Measurements from ENCODE around the gene CTU1. TPM values are rescaled to one million over a fixed set of nuclear protein-coding genes. Genes with fewer than 3 reads are reported as not detected.

The CTU1 gene
- total RNA-seq, 3 donors from 2014 or later (not counting 1 experiment from before 2014, with no cell fraction given): 2.5 to 6.5 (median 3.8) TPM

DNA sequence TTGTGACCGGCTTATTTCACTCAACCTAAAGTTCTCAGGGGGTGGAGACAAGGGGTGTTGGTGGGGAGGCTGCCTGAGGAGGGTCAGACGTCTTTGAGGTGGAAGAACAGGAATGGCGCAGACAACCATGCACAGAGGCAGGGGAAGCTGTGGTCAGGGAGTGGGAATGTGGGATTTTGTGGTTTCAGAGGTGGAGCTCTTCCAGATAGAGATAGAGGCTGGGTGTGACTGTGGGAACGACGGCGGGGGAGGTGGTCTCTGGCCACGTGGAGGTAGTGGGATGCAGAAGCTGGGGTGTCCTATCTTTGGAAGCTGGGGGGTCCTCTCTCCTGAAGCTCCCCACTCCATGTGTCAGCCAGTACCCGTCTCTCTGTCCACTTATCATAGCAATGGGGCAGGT lies 17.7 kb downstream of the CTU1 start:
- Histone ChIP-seq H3K4me1 (ENCODE audit: control insufficient read depth, insufficient read depth, low read length) (peaks cover 5% of the 10 kb centered on the region), H3K27me3 (ENCODE audit: control insufficient read depth, insufficient read depth, low read length) (no peaks in the 10 kb centered on the region), H3K4me3 (ENCODE audit: low read length) (no peak overlapping the region), H3K27ac (ENCODE audit: low read length) (no peak overlapping the region), H3K36me3 (ENCODE audit: control insufficient read depth, insufficient read depth, low read length) (no peaks in the 10 kb centered on the region), H3K9me3 (ENCODE audit: control insufficient read depth, insufficient read depth, low read length) (no peaks in the 10 kb centered on the region)
- DNase-seq (no peak), ATAC-seq (no peak)
- no peaks in the 10 kb centered on the region for H3K36me3 Mint-ChIP-seq
- no peaks in the 10 kb centered on the region for H3K27me3 Mint-ChIP-seq (ENCODE audit: low read depth in 2 of 2)
- peaks cover 0 to 3% of the 10 kb centered on the region in 2 donors for H3K4me1 Mint-ChIP-seq
- no peak overlapping the region for H3K4me3 Mint-ChIP-seq
- H3K27ac Mint-ChIP-seq: no peak overlapping the region
- TF ChIP-seq, protein P1, sequence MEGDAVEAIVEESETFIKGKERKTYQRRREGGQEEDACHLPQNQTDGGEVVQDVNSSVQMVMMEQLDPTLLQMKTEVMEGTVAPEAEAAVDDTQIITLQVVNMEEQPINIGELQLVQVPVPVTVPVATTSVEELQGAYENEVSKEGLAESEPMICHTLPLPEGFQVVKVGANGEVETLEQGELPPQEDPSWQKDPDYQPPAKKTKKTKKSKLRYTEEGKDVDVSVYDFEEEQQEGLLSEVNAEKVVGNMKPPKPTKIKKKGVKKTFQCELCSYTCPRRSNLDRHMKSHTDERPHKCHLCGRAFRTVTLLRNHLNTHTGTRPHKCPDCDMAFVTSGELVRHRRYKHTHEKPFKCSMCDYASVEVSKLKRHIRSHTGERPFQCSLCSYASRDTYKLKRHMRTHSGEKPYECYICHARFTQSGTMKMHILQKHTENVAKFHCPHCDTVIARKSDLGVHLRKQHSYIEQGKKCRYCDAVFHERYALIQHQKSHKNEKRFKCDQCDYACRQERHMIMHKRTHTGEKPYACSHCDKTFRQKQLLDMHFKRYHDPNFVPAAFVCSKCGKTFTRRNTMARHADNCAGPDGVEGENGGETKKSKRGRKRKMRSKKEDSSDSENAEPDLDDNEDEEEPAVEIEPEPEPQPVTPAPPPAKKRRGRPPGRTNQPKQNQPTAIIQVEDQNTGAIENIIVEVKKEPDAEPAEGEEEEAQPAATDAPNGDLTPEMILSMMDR (IDR thresholded peaks at IDR 0.05): no peak
- intact Hi-C loops (cut with micrococcal nuclease): loop anchor here (5.0 to 10.0 kb wide), 2 partner anchors 68 to 156 kb away; no protein-coding TSS in a partner anchor
- 70% methylated on average over 8 of the region's 8 CpGs for WGBS (ENCODE audit: insufficient coverage)
- H3K9me3 Mint-ChIP-seq: no peaks in the 10 kb centered on the region

DNA sequence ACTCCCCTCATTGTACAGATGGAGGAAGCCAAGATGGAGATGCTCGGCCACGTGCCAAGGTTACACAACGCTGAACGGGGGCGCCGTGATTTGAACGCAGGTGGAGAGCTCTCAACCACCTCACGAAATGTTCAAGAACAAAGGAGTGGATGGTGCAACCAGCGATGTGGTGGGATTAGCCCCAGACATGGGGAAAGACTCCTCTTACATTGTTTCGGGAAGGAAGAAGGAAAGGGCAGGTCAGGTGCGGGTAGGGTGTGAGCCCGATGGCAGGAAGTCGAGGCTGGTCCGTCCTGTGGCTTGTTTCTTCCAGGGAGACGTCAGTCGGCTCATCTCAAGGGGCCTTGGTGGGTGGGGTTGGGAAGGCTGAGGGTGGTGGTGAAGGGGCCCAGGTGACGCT lies 18.4 kb downstream of the CTU1 start:
- Histone ChIP-seq H3K36me3 (ENCODE audit: control insufficient read depth, insufficient read depth, low read length) (no peaks in the 10 kb centered on the region), H3K4me1 (ENCODE audit: control insufficient read depth, insufficient read depth, low read length) (no peaks in the 10 kb centered on the region), H3K27ac (ENCODE audit: low read length) (no peak overlapping the region), H3K9me3 (ENCODE audit: control insufficient read depth, insufficient read depth, low read length) (no peaks in the 10 kb centered on the region), H3K27me3 (ENCODE audit: control insufficient read depth, insufficient read depth, low read length) (no peaks in the 10 kb centered on the region), H3K4me3 (ENCODE audit: low read length) (no peak overlapping the region)
- H3K4me3 Mint-ChIP-seq: no peak overlapping the region
- ATAC-seq (no peak), DNase-seq (no peak)
- peaks cover 0 to 3% of the 10 kb centered on the region in 2 donors for H3K4me1 Mint-ChIP-seq
- no peak overlapping the region for H3K27ac Mint-ChIP-seq
- TF ChIP-seq, protein P1 (IDR thresholded peaks at IDR 0.05): no peak
- H3K9me3 Mint-ChIP-seq: no peaks in the 10 kb centered on the region
- 90% methylated on average over 17 of the region's 17 CpGs for WGBS (ENCODE audit: insufficient coverage)
- intact Hi-C loops (cut with micrococcal nuclease): loop anchor here (5.0 to 10.0 kb wide), 2 partner anchors 67 to 155 kb away; no protein-coding TSS in a partner anchor
- no peaks in the 10 kb centered on the region for H3K27me3 Mint-ChIP-seq (ENCODE audit: low read depth in 2 of 2)
- no peaks in the 10 kb centered on the region for H3K36me3 Mint-ChIP-seq

DNA sequence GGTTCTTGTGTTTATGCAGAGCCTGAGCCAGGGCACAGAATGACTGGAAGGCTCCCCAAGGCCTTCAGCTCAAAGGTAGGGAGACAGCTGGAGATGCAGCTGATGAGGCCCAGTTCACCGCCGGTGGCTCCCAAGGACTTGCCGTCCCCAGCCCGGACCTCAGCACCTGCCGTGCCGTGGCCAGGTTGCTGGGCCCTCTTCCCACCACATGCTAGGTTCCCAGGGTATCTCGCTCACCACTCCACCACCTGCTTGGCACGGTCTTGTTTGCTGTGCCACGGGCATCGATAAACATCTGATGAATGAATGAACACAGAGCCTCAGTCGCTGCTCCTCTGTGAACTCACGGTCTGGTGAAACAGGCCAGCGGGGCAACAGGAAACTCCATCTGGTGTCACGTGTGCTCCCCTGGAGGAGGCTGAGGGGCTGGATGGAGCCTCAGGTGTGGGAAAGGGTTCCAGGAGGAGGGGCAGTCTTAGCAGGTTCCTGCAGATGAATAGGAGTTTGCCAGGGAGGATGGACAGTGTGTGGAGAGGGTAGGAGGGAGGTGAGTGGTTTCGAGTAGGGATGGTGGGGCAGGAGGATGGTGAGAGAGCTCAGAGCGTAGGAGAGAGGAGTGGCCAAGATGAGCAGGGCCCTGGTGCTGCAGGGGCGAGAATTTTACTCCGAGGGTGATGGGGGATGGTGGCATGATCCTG lies 21.9 kb downstream of the CTU1 start:
- WGBS (ENCODE audit: insufficient coverage): 92% methylated on average over 18 of the region's 18 CpGs
- Mint-ChIP-seq H3K4me1 (peaks cover 0 to 4% of the 10 kb centered on the region in 2 donors), H3K4me3 (no peak overlapping the region), H3K27ac (no peak overlapping the region), H3K9me3 (no peaks in the 10 kb centered on the region), H3K27me3 (ENCODE audit: low read depth in 2 of 2) (peaks cover 9 to 12% of the 10 kb centered on the region in 2 donors), H3K36me3 (no peaks in the 10 kb centered on the region)
- Histone ChIP-seq H3K4me3 (ENCODE audit: low read length) (no peak overlapping the region), H3K9me3 (ENCODE audit: control insufficient read depth, insufficient read depth, low read length) (no peaks in the 10 kb centered on the region), H3K27ac (ENCODE audit: low read length) (no peak overlapping the region), H3K4me1 (ENCODE audit: control insufficient read depth, insufficient read depth, low read length) (no peaks in the 10 kb centered on the region), H3K27me3 (ENCODE audit: control insufficient read depth, insufficient read depth, low read length) (no peaks in the 10 kb centered on the region), H3K36me3 (ENCODE audit: control insufficient read depth, insufficient read depth, low read length) (no peaks in the 10 kb centered on the region)
- TF ChIP-seq, protein P1 (IDR thresholded peaks at IDR 0.05): no peak
- no peak for ATAC-seq
- intact Hi-C loops (cut with micrococcal nuclease): no loop called here
- no peak for DNase-seq

DNA sequence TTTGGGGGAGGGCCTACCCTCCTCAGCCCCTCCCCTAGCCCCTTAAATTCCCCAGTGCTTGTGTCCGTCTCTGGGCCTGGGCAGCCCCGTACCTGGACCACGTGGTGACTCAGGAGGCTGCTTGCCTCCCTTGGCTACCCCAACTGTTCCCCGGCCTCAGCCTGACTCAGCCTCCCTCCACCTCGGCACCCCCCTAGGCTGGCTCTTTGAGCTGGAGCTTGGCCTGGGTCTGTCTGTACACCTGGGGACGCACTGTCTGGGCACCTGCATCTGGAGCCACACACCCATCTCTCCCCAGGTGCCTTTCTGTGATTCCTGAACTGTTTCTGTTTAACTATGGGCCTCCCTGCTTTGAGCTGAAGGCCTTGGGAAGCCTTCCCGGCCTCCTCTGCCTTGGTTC lies 23.7 kb downstream of the CTU1 start:
- Histone ChIP-seq H3K9me3 (ENCODE audit: control insufficient read depth, insufficient read depth, low read length) (no peaks in the 10 kb centered on the region), H3K4me1 (ENCODE audit: control insufficient read depth, insufficient read depth, low read length) (no peaks in the 10 kb centered on the region), H3K27me3 (ENCODE audit: control insufficient read depth, insufficient read depth, low read length) (no peaks in the 10 kb centered on the region), H3K36me3 (ENCODE audit: control insufficient read depth, insufficient read depth, low read length) (no peaks in the 10 kb centered on the region), H3K4me3 (ENCODE audit: low read length) (no peak overlapping the region), H3K27ac (ENCODE audit: low read length) (no peak overlapping the region)
- intact Hi-C loops (cut with micrococcal nuclease): no loop called here
- Mint-ChIP-seq H3K27ac (no peak overlapping the region), H3K4me1 (peaks cover 0 to 4% of the 10 kb centered on the region in 2 donors), H3K27me3 (ENCODE audit: low read depth in 2 of 2) (peaks cover 9 to 12% of the 10 kb centered on the region in 2 donors), H3K9me3 (no peaks in the 10 kb centered on the region), H3K36me3 (no peaks in the 10 kb centered on the region), H3K4me3 (no peak overlapping the region)
- WGBS (ENCODE audit: insufficient coverage): 82% methylated on average over 6 of the region's 7 CpGs
- TF ChIP-seq, protein P1 (IDR thresholded peaks at IDR 0.05): no peak
- ATAC-seq: no peak
- no peak for DNase-seq

Measured in natural killer cell (primary cell).